SU-DHL-6 (cell line): ENCODE results near the gene RNASEL.
"Not testable (repeated sequence)": the region's sequence is repeated elsewhere in the genome, so short reads cannot be mapped to it uniquely, and the experiment has no call there.

Experiments used
- H2AFZ ChIP-seq: fragments of 200-600 bp; sonication (generic); 2 replicates; pipeline ENCODE4 v1.6.1; 2014; ENCODE audit warnings: low read depth, mild to moderate bottlenecking, moderate library complexity, mixed read lengths, antibody characterized with exemption, low read length; ENCODE audit not compliant: severe bottlenecking
- H3F3A ChIP-seq: fragments of 200-600 bp; shearing (Covaris generic); 2 replicates; pipeline ENCODE4 v1.6.0; 2016; ENCODE audit warnings: antibody characterized with exemption, mild to moderate bottlenecking; ENCODE audit not compliant: insufficient read depth
- H3K27ac ChIP-seq: fragments of 200-600 bp; sonication (generic); 2 replicates; pipeline ENCODE4 v1.5.1; 2016; ENCODE audit warnings: low read depth, mild to moderate bottlenecking, low read length, moderate library complexity, mixed read lengths
- H3K27me3 ChIP-seq: fragments of 200-600 bp; sonication (generic), shearing (Covaris generic); 2 replicates; pipeline ENCODE4 v1.6.0; 2014; ENCODE audit warnings: mild to moderate bottlenecking, low read length
- H3K36me3 ChIP-seq: fragments of 200-600 bp; sonication (generic); 2 replicates; pipeline ENCODE4 v1.6.1; 2014; ENCODE audit warnings: mild to moderate bottlenecking, low read length, mixed read lengths
- H3K4me2 ChIP-seq: fragments of 300-600, 200-600 bp; shearing (Covaris generic), sonication (generic); 2 replicates; pipeline ENCODE4 v1.6.0; 2014; ENCODE audit warnings: low read length, low read depth, mild to moderate bottlenecking; ENCODE audit not compliant: poor library complexity, severe bottlenecking
- H3K4me3 ChIP-seq: fragments of 200-600 bp; sonication (generic); 2 replicates; pipeline ENCODE4 v1.5.1; 2014; ENCODE audit warnings: antibody characterized with exemption, low read length, mild to moderate bottlenecking, mixed read lengths; ENCODE audit not compliant: insufficient read depth, poor library complexity, severe bottlenecking
- H3K79me2 ChIP-seq: fragments of 200-600 bp; sonication (generic); 2 replicates; pipeline ENCODE4 v1.6.1; 2014; ENCODE audit warnings: mild to moderate bottlenecking, low read length, moderate library complexity; ENCODE audit not compliant: insufficient read depth
- H3K9ac ChIP-seq: fragments of 200-600 bp; sonication (generic); 2 replicates; pipeline ENCODE4 v1.7.0; 2014; ENCODE audit warnings: mild to moderate bottlenecking, low read length
- H3K9me2 ChIP-seq: fragments of 200-600 bp; sonication (generic); replicated peaks from 2 replicates; pipeline ENCODE4 v1.6.1; 2014; ENCODE audit warnings: low read length; ENCODE audit not compliant: insufficient read depth
- H3K9me3 ChIP-seq: fragments of 200-600 bp; sonication (generic); 2 replicates; pipeline ENCODE4 v1.6.1; 2014; ENCODE audit warnings: low read length, mixed read lengths; ENCODE audit not compliant: insufficient read depth
- H4K20me1 ChIP-seq: fragments of 200-600 bp; sonication (generic); 2 replicates; pipeline ENCODE4 v1.6.1; 2014; ENCODE audit warnings: low read depth, mild to moderate bottlenecking, antibody characterized with exemption, low read length, moderate library complexity, mixed read lengths
- EZH2phosphoT487 ChIP-seq: fragments of 200-600 bp; sonication (generic), shearing (Covaris generic); conservative IDR thresholded peaks from 2 replicates; pipeline ENCODE4 v1.6.1; 2018; ENCODE audit warnings: mild to moderate bottlenecking, antibody characterized with exemption, low read length, moderate library complexity, mixed read lengths
- TF ChIP-seq, protein P1 (sequence below): fragments of 200-600 bp; sonication (generic); IDR thresholded peaks from one replicate; pipeline ENCODE4 v1.5.1; 2017; ENCODE audit warnings: antibody characterized with exemption, mild to moderate bottlenecking, low read length, moderate library complexity; ENCODE audit not compliant: insufficient read depth, poor library complexity, severe bottlenecking

RNASEL gene

DNA sequence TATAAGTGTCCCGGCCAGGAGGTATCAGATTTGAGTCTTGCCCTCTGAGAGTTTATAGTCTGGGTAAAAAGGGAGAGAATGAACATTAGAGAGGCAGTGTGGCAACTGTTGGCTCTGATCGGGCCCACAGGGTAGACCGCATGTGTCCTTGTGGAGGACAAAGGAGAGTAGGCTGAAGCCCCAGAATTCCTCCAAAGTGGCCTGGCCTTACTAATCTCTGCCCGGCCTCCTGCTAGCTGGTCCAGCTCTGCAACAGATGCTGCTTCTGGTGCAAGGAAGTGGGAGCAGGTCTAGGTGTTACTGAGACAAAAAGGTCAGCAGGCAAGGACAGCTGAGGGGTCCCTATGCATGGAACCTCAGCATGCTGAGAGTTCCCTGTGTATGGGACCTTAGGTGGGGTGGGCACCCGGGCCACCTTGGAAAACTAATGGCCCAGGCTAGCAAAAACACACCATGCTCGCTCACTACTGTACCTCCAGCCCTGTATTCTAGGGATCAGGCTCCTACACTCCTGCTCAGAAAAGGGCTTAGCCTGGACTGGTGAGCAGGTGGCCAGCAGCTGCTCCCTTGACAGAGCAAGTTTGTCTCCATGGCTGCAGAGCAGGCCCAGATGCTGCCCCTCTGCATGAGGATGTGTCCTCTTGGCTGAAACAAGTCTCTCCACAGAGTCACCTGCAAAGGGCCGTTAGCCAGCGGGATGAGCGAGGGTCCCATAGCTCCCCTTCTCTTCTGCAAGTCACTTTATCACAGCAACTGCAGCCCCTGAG lies 45.4 kb upstream of the RNASEL start:
- no peak overlapping the region for H3K4me3 ChIP-seq
- no peaks in the 10 kb centered on the region for H3K27me3 ChIP-seq
- H3K36me3 ChIP-seq, result no peaks in the 10 kb centered on the region
- peaks cover 6% of the 10 kb centered on the region; the same call in 1 of the 2 replicates for H3F3A ChIP-seq
- no peak overlapping the region for H3K27ac ChIP-seq
- H3K9me2 ChIP-seq, result no peaks in the 10 kb centered on the region
- no peaks in the 10 kb centered on the region for H4K20me1 ChIP-seq
- H2AFZ ChIP-seq, result no peak overlapping the region
- peak overlapping the region; percentile 35 for H3K4me2 ChIP-seq
- TF ChIP-seq EZH2phosphoT487, result no peak
- TF ChIP-seq, protein P1, sequence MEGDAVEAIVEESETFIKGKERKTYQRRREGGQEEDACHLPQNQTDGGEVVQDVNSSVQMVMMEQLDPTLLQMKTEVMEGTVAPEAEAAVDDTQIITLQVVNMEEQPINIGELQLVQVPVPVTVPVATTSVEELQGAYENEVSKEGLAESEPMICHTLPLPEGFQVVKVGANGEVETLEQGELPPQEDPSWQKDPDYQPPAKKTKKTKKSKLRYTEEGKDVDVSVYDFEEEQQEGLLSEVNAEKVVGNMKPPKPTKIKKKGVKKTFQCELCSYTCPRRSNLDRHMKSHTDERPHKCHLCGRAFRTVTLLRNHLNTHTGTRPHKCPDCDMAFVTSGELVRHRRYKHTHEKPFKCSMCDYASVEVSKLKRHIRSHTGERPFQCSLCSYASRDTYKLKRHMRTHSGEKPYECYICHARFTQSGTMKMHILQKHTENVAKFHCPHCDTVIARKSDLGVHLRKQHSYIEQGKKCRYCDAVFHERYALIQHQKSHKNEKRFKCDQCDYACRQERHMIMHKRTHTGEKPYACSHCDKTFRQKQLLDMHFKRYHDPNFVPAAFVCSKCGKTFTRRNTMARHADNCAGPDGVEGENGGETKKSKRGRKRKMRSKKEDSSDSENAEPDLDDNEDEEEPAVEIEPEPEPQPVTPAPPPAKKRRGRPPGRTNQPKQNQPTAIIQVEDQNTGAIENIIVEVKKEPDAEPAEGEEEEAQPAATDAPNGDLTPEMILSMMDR, result no peak
- H3K9me3 ChIP-seq, result no peaks in the 10 kb centered on the region
- no peaks in the 10 kb centered on the region for H3K79me2 ChIP-seq
- no peak overlapping the region for H3K9ac ChIP-seq

DNA sequence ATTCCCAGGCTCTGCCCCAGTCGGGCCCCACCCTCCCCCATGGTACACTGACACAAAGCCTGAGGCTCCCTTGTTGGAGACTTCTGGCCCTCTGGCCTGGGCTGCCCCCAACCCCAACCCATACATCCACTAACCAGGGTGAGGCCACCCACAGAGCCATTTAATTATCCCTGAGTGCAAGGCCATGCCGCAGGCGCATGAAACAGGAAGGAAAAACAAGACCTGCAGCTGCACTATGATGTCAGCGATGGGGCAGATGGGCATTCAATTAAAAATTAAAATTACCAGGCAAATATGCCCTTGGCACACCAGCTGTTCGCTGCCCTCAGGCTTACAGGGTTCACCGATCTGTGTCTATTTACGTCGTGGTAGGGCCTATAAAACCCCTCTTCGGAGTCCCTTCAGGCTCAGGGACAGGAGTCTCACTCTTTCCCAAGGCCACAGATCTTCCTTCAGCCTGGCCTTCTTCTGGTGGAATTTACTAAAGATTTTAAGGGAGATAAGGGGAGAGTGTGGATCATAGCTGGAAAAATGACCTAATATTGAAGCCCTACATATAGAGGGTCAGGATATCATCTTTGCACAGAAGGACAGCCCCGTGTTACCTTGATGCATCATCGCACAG lies 44.7 kb upstream of the RNASEL start:
- no peaks in the 10 kb centered on the region for H3K27me3 ChIP-seq
- H3K9me3 ChIP-seq, result no peaks in the 10 kb centered on the region
- H3K4me2 ChIP-seq, result peak overlapping the region; percentile 35
- H3K9ac ChIP-seq, result no peak overlapping the region
- H3K9me2 ChIP-seq, result no peaks in the 10 kb centered on the region
- H3K79me2 ChIP-seq, result no peaks in the 10 kb centered on the region
- H3K36me3 ChIP-seq, result no peaks in the 10 kb centered on the region
- H2AFZ ChIP-seq, result no peak overlapping the region
- peak overlapping the region; percentile 42 for H3K27ac ChIP-seq
- H4K20me1 ChIP-seq, result no peaks in the 10 kb centered on the region
- peaks cover 6% of the 10 kb centered on the region; the same call in 1 of the 2 replicates for H3F3A ChIP-seq
- no peak overlapping the region for H3K4me3 ChIP-seq
- TF ChIP-seq, protein P1, result no peak
- TF ChIP-seq EZH2phosphoT487, result no peak

DNA sequence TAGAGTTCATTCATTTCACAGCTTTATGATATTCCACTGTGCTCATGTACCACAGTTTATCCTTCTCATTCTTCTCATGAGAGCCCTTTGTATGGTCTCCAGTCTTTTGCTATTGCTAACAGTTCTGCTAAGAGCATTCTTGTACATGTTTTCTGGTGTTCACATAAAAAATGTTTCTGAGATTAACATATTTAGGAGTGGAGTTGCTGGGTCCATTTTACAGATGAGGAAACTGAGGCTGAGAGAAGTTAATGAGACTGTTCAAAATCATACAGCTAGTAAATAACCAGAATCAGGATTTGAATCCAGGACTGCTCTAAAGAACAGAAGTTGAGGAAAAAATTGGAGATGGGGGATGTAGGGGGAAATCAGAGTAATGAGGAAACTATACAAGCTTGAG lies 44.0 kb upstream of the RNASEL start:
- Histone ChIP-seq H3K4me3 (no peak overlapping the region), H3K9me2 (no peaks in the 10 kb centered on the region), H2AFZ (no peak overlapping the region), H3K9ac (no peak overlapping the region), H4K20me1 (no peaks in the 10 kb centered on the region), H3K79me2 (no peaks in the 10 kb centered on the region), H3K36me3 (no peaks in the 10 kb centered on the region), H3K27ac (peak overlapping the region; percentile 42), H3F3A (peaks cover 6% of the 10 kb centered on the region; the same call in 1 of the 2 replicates), H3K27me3 (no peaks in the 10 kb centered on the region), H3K9me3 (no peaks in the 10 kb centered on the region), H3K4me2 (peak overlapping the region; percentile 30)
- TF ChIP-seq, protein P1, result no peak
- TF ChIP-seq EZH2phosphoT487, result no peak

DNA sequence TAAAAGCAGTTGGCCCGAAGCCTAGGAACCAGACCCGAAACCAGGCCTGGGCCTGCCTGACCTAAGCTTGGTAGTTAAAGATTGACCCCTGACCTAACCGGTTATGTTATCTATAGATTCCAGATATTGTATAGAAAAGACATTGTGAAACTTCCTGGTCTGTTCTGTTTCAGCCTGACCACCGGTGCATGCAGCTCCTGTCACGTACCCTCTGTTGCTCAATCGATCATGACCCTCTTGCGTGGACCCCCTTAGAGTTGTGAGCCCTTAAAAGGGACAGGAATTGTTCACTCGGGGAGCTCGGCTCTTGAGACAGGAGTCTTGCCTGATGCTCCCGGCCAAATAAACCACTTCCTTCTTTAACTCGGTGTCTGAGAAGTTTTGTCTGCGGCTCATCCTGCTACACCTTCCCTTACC lies 43.4 kb upstream of the RNASEL start:
- not testable (repeated sequence) for H3K36me3 ChIP-seq, H3K79me2 ChIP-seq, H3F3A ChIP-seq, H3K9ac ChIP-seq, H3K4me3 ChIP-seq, H4K20me1 ChIP-seq, H3K27ac ChIP-seq, H3K9me3 ChIP-seq, H3K27me3 ChIP-seq, H3K9me2 ChIP-seq
- H2AFZ ChIP-seq, result peak overlapping the region; percentile 55
- H3K4me2 ChIP-seq, result peak overlapping the region; percentile 22
